CD14-positive monocyte (primary cell): Measurements from ENCODE around the gene SLC25A29. TPM values are rescaled to one million over a fixed set of nuclear protein-coding genes. Genes with fewer than 3 reads are reported as not detected.

Source experiments
- DNase-seq, 3 donors: peaks; one replicate each; pipeline ENCODE4 v3.0.0-alpha.2; 2011 to 2022
- H2AFZ ChIP-seq: 2 replicates; pipeline ENCODE4 v1.6.0; 2012; ENCODE audit warnings: mild to moderate bottlenecking, low read depth, low read length, inconsistent platforms; ENCODE audit not compliant: insufficient read depth, poor library complexity, severe bottlenecking
- H3K27ac ChIP-seq, 2 donors: 1 replicate in 1 of 2; 2 replicates in 1 of 2; pipeline ENCODE4 v1.5.1; 2012 to 2013; ENCODE audit warnings: low read length in 2 of 2, control low read depth in 1 of 2, inconsistent platforms in 1 of 2, low read depth in 1 of 2, mild to moderate bottlenecking in 1 of 2
- H3K27me3 ChIP-seq, 2 donors: one replicate each; pipeline versions ENCODE4 v1.6.0 to v1.6.1; 2011 to 2013; ENCODE audit warnings: low read length in 2 of 2; ENCODE audit not compliant: control insufficient read depth in 2 of 2, insufficient read depth in 2 of 2
- H3K36me3 ChIP-seq, 2 donors: replicated peaks in 1 of 2; 1 replicate in 1 of 2; 2 replicates in 1 of 2; pipeline versions ENCODE4 v1.5.1 to v1.6.1; 2012 to 2013; ENCODE audit warnings: low read length in 2 of 2, control low read depth in 1 of 2, inconsistent platforms in 1 of 2, mild to moderate bottlenecking in 1 of 2; ENCODE audit not compliant: insufficient read depth in 2 of 2, control insufficient read depth in 1 of 2
- H3K4me1 ChIP-seq, 2 donors: 1 replicate in 1 of 2; 2 replicates in 1 of 2; pipeline versions ENCODE4 v1.5.1 to v1.6.1; 2012 to 2013; ENCODE audit warnings: low read length in 2 of 2, control low read depth in 1 of 2, inconsistent platforms in 1 of 2, mild to moderate bottlenecking in 1 of 2, moderate library complexity in 1 of 2; ENCODE audit not compliant: insufficient read depth in 2 of 2, control insufficient read depth in 1 of 2
- H3K4me2 ChIP-seq: replicated peaks from 2 replicates; pipeline ENCODE3; 2012; ENCODE audit warnings: low read length, moderate library complexity, mild to moderate bottlenecking; ENCODE audit not compliant: poor library complexity, severe bottlenecking; ENCODE audit errors: extremely low read depth
- H3K4me3 ChIP-seq, 3 experiments: fragments of 200-600 bp in 1 of 3; sonication (generic) in 1 of 3; replicated peaks in 1 of 3; 1 replicate in 2 of 3; 2 replicates in 1 of 3; pipeline ENCODE4 v1.5.1; 2011 to 2013; ENCODE audit warnings: low read length in 3 of 3, mild to moderate bottlenecking in 3 of 3, control low read depth in 2 of 3, low read depth in 2 of 3, inconsistent platforms in 1 of 3, moderate library complexity in 1 of 3
- H3K79me2 ChIP-seq: 2 replicates; pipeline ENCODE4 v1.6.0; 2012; ENCODE audit warnings: mild to moderate bottlenecking, control low read depth, inconsistent platforms, low read length, moderate library complexity; ENCODE audit not compliant: insufficient read depth
- H3K9ac ChIP-seq: 2 replicates; pipeline ENCODE4 v1.6.0; 2017; ENCODE audit warnings: low read length, mild to moderate bottlenecking; ENCODE audit not compliant: insufficient read depth, poor library complexity, severe bottlenecking
- H3K9me3 ChIP-seq, 2 donors: replicated peaks in 1 of 2; 1 replicate in 1 of 2; 2 replicates in 1 of 2; pipeline versions ENCODE4 v1.5.1 to v1.6.1; 2012 to 2013; ENCODE audit warnings: low read length in 2 of 2, control low read depth in 1 of 2; ENCODE audit not compliant: control insufficient read depth in 1 of 2, insufficient read depth in 1 of 2
- H4K20me1 ChIP-seq: 2 replicates; pipeline ENCODE4 v1.6.0; 2012; ENCODE audit warnings: mild to moderate bottlenecking, low read length, control low read depth, moderate library complexity; ENCODE audit not compliant: insufficient read depth
- H3K27ac Mint-ChIP-seq, 7 donors: one replicate each; pipeline ENCODE4 v1.8.0; 2020; ENCODE audit warnings: mild to moderate bottlenecking in 7 of 7, mixed read lengths in 7 of 7, moderate library complexity in 6 of 7, inconsistent platforms in 2 of 7
- H3K27me3 Mint-ChIP-seq, 3 donors: one replicate each; pipeline ENCODE4 v1.8.0; 2021 to 2022; ENCODE audit warnings: low read depth in 3 of 3, mild to moderate bottlenecking in 3 of 3, mixed read lengths in 3 of 3, moderate library complexity in 3 of 3, inconsistent platforms in 1 of 3
- H3K36me3 Mint-ChIP-seq, 2 donors: one replicate each; pipeline ENCODE4 v1.8.0; 2020; ENCODE audit warnings: mixed read lengths in 2 of 2, inconsistent platforms in 1 of 2, mild to moderate bottlenecking in 1 of 2
- H3K4me1 Mint-ChIP-seq: one replicate; pipeline ENCODE4 v1.8.0; 2020; ENCODE audit warnings: mild to moderate bottlenecking, mixed read lengths
- H3K4me3 Mint-ChIP-seq, 2 donors: one replicate each; pipeline ENCODE4 v1.8.0; 2020; ENCODE audit warnings: mild to moderate bottlenecking in 2 of 2, mixed read lengths in 2 of 2, moderate library complexity in 1 of 2
- H3K9me3 Mint-ChIP-seq, 7 donors: one replicate each; pipeline ENCODE4 v1.8.0; 2020 to 2022; ENCODE audit warnings: mixed read lengths in 7 of 7, mild to moderate bottlenecking in 6 of 7, moderate library complexity in 6 of 7, inconsistent platforms in 2 of 7
- WGBS: methylation state at CpG from one replicate; pipeline ENCODE4 v1.1.5; 2013; ENCODE audit warnings: missing lambda C conversion rate; ENCODE audit not compliant: insufficient coverage; 5-methylcytosine and 5-hydroxymethylcytosine counted together
- intact Hi-C, 2 donors: fragments of 100-400 bp; cut with micrococcal nuclease; formaldehyde crosslinking; loops; one replicate each; pipeline versions ENCODE4 v1.15.0 to v1.15.1; 2023
- polyA plus RNA-seq, 3 donors: library from polyadenylated mRNA; depleted of rRNA in 1 of 3; unstranded in 2 of 3; stranded (reverse) in 1 of 3; fragments of 300-500 nt in 2 of 3; fragments of >200 nt in 1 of 3; fragmentation: Illumina TruSeq in 2 of 3; gene quantifications; 1 replicate in 2 of 3; 2 replicates in 1 of 3; pipeline ENCODE4 v1.2.3, GENCODE V29; 2012 to 2021
- TF ChIP-seq, protein P1 (sequence below): fragments of 200-600 bp; IDR thresholded peaks from one replicate; pipeline ENCODE4 v1.8.0; 2022; ENCODE audit warnings: antibody characterized with exemption, mild to moderate bottlenecking

Gene SLC25A29
- polyA plus RNA-seq, 3 donors = 16.9 to 114 (median 33.3) TPM

DNA sequence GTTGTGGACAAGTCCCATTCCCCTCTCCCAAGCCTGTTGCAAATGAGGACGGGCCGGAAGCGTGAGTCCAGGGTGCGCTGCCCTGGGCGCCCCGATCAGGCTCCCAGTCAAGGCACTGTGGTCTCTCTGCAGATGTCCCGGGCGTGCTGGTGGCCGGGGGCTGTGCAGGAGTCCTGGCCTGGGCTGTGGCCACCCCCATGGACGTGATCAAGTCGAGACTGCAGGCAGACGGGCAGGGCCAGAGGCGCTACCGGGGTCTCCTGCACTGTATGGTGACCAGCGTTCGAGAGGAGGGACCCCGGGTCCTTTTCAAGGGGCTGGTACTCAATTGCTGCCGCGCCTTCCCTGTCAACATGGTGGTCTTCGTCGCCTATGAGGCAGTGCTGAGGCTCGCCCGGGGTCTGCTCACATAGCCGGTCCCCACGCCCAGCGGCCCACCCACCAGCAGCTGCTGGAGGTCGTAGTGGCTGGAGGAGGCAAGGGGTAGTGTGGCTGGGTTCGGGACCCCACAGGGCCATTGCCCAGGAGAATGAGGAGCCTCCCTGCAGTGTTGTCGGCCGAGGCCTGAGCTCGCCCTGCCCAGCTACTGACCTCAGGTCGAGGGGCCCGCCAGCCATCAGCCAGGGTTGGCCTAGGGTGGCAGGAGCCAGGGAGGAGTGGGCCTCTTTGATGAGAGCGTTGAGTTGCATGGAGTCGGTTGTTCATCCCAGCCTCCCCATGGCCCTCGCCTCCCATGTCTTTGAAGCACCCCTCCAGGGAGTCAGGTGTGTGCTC is 23.2 kb upstream of the SLC25A29 start:
- Mint-ChIP-seq H3K9me3 (peaks cover 0 to 3% (median 0%) of the 10 kb centered on the region in 7 donors), H3K27me3 (peaks cover under 1 to 4% (median 2%) of the 10 kb centered on the region in 3 donors), H3K27ac (peak overlapping the region in 2 of 7 donors; percentile 30 to 66), H3K4me3 (no peak overlapping the region), H3K4me1 (no peaks in the 10 kb centered on the region), H3K36me3 (peaks cover 21 to 35% of the 10 kb centered on the region in 2 donors)
- no peak overlapping the region for H3K4me3 ChIP-seq
- H3K27me3 ChIP-seq = no peaks in the 10 kb centered on the region
- WGBS = 92% methylated on average over 29 of the region's 36 CpGs
- TF ChIP-seq, protein P1, sequence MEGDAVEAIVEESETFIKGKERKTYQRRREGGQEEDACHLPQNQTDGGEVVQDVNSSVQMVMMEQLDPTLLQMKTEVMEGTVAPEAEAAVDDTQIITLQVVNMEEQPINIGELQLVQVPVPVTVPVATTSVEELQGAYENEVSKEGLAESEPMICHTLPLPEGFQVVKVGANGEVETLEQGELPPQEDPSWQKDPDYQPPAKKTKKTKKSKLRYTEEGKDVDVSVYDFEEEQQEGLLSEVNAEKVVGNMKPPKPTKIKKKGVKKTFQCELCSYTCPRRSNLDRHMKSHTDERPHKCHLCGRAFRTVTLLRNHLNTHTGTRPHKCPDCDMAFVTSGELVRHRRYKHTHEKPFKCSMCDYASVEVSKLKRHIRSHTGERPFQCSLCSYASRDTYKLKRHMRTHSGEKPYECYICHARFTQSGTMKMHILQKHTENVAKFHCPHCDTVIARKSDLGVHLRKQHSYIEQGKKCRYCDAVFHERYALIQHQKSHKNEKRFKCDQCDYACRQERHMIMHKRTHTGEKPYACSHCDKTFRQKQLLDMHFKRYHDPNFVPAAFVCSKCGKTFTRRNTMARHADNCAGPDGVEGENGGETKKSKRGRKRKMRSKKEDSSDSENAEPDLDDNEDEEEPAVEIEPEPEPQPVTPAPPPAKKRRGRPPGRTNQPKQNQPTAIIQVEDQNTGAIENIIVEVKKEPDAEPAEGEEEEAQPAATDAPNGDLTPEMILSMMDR = no peak
- no peak overlapping the region for H3K27ac ChIP-seq
- intact Hi-C loops = no loop called here
- H3K9me3 ChIP-seq = no peaks in the 10 kb centered on the region
- H3K79me2 ChIP-seq = no peaks in the 10 kb centered on the region
- H2AFZ ChIP-seq = no peak overlapping the region
- no peak overlapping the region for H3K9ac ChIP-seq
- DNase-seq = no peak
- no peaks in the 10 kb centered on the region for H3K4me1 ChIP-seq
- H3K36me3 ChIP-seq = peaks cover 19 to 25% of the 10 kb centered on the region in 2 donors
- H3K4me2 ChIP-seq = no peak overlapping the region
- peaks cover 23% of the 10 kb centered on the region for H4K20me1 ChIP-seq

DNA sequence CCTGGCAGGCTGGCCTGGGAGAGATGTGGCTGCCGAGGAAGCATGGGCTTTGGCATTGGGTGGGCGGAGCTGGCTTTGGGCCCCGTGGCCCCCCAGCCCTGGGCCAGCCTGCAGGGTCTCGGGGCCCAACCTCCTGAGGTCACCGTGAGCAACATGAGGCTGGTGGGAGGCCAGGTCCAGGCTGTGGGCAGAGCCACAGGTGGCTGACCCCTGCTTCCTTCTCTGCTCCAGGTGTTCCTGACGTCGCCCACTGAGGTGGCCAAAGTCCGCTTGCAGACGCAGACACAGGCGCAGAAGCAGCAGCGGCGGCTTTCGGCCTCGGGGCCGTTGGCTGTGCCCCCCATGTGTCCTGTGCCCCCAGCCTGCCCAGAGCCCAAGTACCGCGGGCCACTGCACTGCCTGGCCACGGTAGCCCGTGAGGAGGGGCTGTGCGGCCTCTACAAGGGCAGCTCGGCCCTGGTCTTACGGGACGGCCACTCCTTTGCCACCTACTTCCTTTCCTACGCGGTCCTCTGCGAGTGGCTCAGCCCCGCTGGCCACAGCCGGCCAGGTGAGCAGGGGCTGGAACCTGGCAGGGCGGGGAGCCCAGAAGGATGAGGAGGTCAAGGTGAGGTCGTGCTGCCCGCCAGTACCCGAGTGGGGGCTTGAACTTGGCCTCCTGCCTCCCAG is 22.4 kb upstream of the SLC25A29 start:
- WGBS = 89% methylated on average over 27 of the region's 32 CpGs
- DNase-seq = no peak
- peaks cover 15% of the 10 kb centered on the region for H4K20me1 ChIP-seq
- H3K36me3 ChIP-seq = peaks cover 11 to 17% of the 10 kb centered on the region in 2 donors
- H3K9me3 Mint-ChIP-seq = peaks cover 0 to 3% (median 0%) of the 10 kb centered on the region in 7 donors
- peak overlapping the region in 2 of 7 donors; percentile 24 to 66 for H3K27ac Mint-ChIP-seq
- H3K36me3 Mint-ChIP-seq = peaks cover 14 to 27% of the 10 kb centered on the region in 2 donors
- no peak overlapping the region for H3K27ac ChIP-seq
- no peaks in the 10 kb centered on the region for H3K79me2 ChIP-seq
- no peak overlapping the region for H3K4me3 Mint-ChIP-seq
- no peaks in the 10 kb centered on the region for H3K4me1 ChIP-seq
- no peak overlapping the region for H3K9ac ChIP-seq
- no peak overlapping the region for H2AFZ ChIP-seq
- TF ChIP-seq, protein P1 = no peak
- H3K4me3 ChIP-seq = no peak overlapping the region
- H3K4me1 Mint-ChIP-seq = no peaks in the 10 kb centered on the region
- H3K27me3 Mint-ChIP-seq = peaks cover 1 to 4% (median 2%) of the 10 kb centered on the region in 3 donors
- no peaks in the 10 kb centered on the region for H3K9me3 ChIP-seq
- H3K4me2 ChIP-seq = no peak overlapping the region
- intact Hi-C loops = no loop called here
- no peaks in the 10 kb centered on the region for H3K27me3 ChIP-seq
